HEK293 (cell line): ENCODE data around the gene KANSL3.
A peak's percentile ranks its signal among the peaks of the same experiment; 100 is the strongest.

Experiments
- CTCF ChIA-PET: fragments of 350-600 bp; formaldehyde crosslinking; extraction: SDS; loops from one replicate; lab custom pipeline; 2021; ENCODE audit warnings: antibody characterized with exemption; lab: Yijun Ruan, JAX
- POLR2A ChIA-PET: fragments of 300-600 bp; formaldehyde crosslinking; extraction: SDS; loops from one replicate; lab custom pipeline; 2020; ENCODE audit warnings: antibody characterized with exemption, inconsistent platforms; lab: Yijun Ruan, JAX
- H3K27ac ChIP-seq: fragments of 200-500 bp; sonication (Bioruptor generic); 2 replicates; pipeline ENCODE4 v1.5.1; 2014; ENCODE audit warnings: low read depth, low read length, control low read depth, inconsistent platforms; ENCODE audit errors: extremely low read depth
- H3K36me3 ChIP-seq, 2 experiments: fragments of 200-500 bp in 1 of 2; sonication (Bioruptor generic) in 1 of 2; 1 replicate in 1 of 2; 2 replicates in 1 of 2; pipeline ENCODE4 v1.5.1; 2014 to 2017; ENCODE audit warnings: inconsistent platforms in 2 of 2, low read length in 2 of 2; ENCODE audit not compliant: control insufficient read depth in 2 of 2, insufficient read depth in 1 of 2
- H3K4me1 ChIP-seq: fragments of 200-500 bp; sonication (Bioruptor generic); 2 replicates; pipeline ENCODE4 v1.5.1; 2014; ENCODE audit warnings: mild to moderate bottlenecking, low read length, inconsistent platforms; ENCODE audit not compliant: control insufficient read depth, insufficient read depth
- H3K4me3 ChIP-seq: 2 replicates; pipeline ENCODE4 v1.5.1; 2011; ENCODE audit warnings: low read depth, mild to moderate bottlenecking, control low read depth, low read length, moderate library complexity
- H3K9me3 ChIP-seq: fragments of 200-500 bp; sonication (Bioruptor generic); 2 replicates; pipeline ENCODE4 v1.5.1; 2014; ENCODE audit warnings: low read depth, low read length, inconsistent platforms; ENCODE audit not compliant: control insufficient read depth, insufficient read depth
- BCL6B ChIP-seq: fragments of 450-650 bp; formaldehyde crosslinking; IDR thresholded peaks from 2 replicates; pipeline ENCODE4 v1.5.1; 2017; ENCODE audit warnings: missing biosample characterization, missing genetic modification characterization
- OSR2 ChIP-seq: fragments of 450-650 bp; formaldehyde crosslinking; IDR thresholded peaks from 2 replicates; pipeline ENCODE4 v1.5.1; 2016; ENCODE audit warnings: missing biosample characterization, missing genetic modification characterization
- PRDM6 ChIP-seq: fragments of 450-650 bp; formaldehyde crosslinking; IDR thresholded peaks from 2 replicates; pipeline ENCODE4 v1.5.1; 2017; ENCODE audit warnings: missing biosample characterization, missing genetic modification characterization
- SCRT2 ChIP-seq: fragments of 450-650 bp; formaldehyde crosslinking; IDR thresholded peaks from 2 replicates; pipeline ENCODE4 v1.5.1; 2016; ENCODE audit warnings: missing biosample characterization, missing genetic modification characterization
- SP2 ChIP-seq: fragments of 450-650 bp; formaldehyde crosslinking; IDR thresholded peaks from 2 replicates; pipeline ENCODE4 v1.5.1; 2016; ENCODE audit warnings: missing biosample characterization, missing genetic modification characterization
- WT1 ChIP-seq: fragments of 450-650 bp; formaldehyde crosslinking; IDR thresholded peaks from 2 replicates; pipeline ENCODE4 v1.5.1; 2016; ENCODE audit warnings: missing biosample characterization, missing genetic modification characterization
- ZBTB17 ChIP-seq: fragments of 450-650 bp; formaldehyde crosslinking; IDR thresholded peaks from 2 replicates; pipeline ENCODE4 v1.5.1; 2016; ENCODE audit warnings: missing biosample characterization, missing genetic modification characterization
- ZBTB20 ChIP-seq: fragments of 450-650 bp; formaldehyde crosslinking; IDR thresholded peaks from 2 replicates; pipeline ENCODE4 v1.5.1; 2016; ENCODE audit warnings: missing biosample characterization, missing genetic modification characterization
- ZNF140 ChIP-seq: fragments of 450-650 bp; formaldehyde crosslinking; IDR thresholded peaks from 2 replicates; pipeline ENCODE4 v1.5.1; 2016; ENCODE audit warnings: missing biosample characterization, missing genetic modification characterization
- ZNF266 ChIP-seq: fragments of 450-650 bp; formaldehyde crosslinking; IDR thresholded peaks from 2 replicates; pipeline ENCODE4 v1.5.1; 2016; ENCODE audit warnings: missing biosample characterization, missing genetic modification characterization, low read depth
- ZNF362 ChIP-seq: fragments of 450-650 bp; formaldehyde crosslinking; IDR thresholded peaks from 2 replicates; pipeline ENCODE4 v1.5.1; 2016; ENCODE audit warnings: missing biosample characterization, missing genetic modification characterization
- ZNF394 ChIP-seq: fragments of 450-650 bp; formaldehyde crosslinking; IDR thresholded peaks from 2 replicates; pipeline ENCODE4 v1.5.1; 2016; ENCODE audit warnings: missing biosample characterization, missing genetic modification characterization, mild to moderate bottlenecking, moderate library complexity, borderline replicate concordance
- ZNF426 ChIP-seq: fragments of 450-650 bp; formaldehyde crosslinking; IDR thresholded peaks from 2 replicates; pipeline ENCODE4 v1.5.1; 2017; ENCODE audit warnings: missing biosample characterization, missing genetic modification characterization, mild to moderate bottlenecking, inconsistent platforms, moderate library complexity
- ZNF488 ChIP-seq: fragments of 450-650 bp; formaldehyde crosslinking; IDR thresholded peaks from 2 replicates; pipeline ENCODE4 v1.5.1; 2016; ENCODE audit warnings: missing biosample characterization, missing genetic modification characterization
- ZNF518A ChIP-seq: fragments of 450-650 bp; formaldehyde crosslinking; conservative IDR thresholded peaks from 2 replicates; pipeline ENCODE4 v1.5.1; 2016; ENCODE audit warnings: low read depth, missing biosample characterization, missing genetic modification characterization
- ZNF571 ChIP-seq: fragments of 450-650 bp; formaldehyde crosslinking; IDR thresholded peaks from 2 replicates; pipeline ENCODE4 v1.5.0; 2017; ENCODE audit warnings: missing biosample characterization, missing genetic modification characterization
- ZNF623 ChIP-seq: fragments of 450-650 bp; formaldehyde crosslinking; IDR thresholded peaks from 2 replicates; pipeline ENCODE4 v1.5.1; 2016; ENCODE audit warnings: missing biosample characterization, missing genetic modification characterization
- ZNF626 ChIP-seq: fragments of 450-650 bp; sonication (Bioruptor Pico); formaldehyde crosslinking; IDR thresholded peaks from 2 replicates; pipeline ENCODE4 v1.5.1; 2018; ENCODE audit warnings: missing biosample characterization, missing genetic modification characterization, inconsistent platforms
- ZNF629 ChIP-seq: fragments of 450-650 bp; formaldehyde crosslinking; IDR thresholded peaks from 2 replicates; pipeline ENCODE4 v1.5.1; 2017; ENCODE audit warnings: missing biosample characterization, missing genetic modification characterization
- ZNF645 ChIP-seq: fragments of 450-650 bp; formaldehyde crosslinking; IDR thresholded peaks from 2 replicates; pipeline ENCODE4; 2016; ENCODE audit warnings: missing biosample characterization, missing genetic modification characterization
- ZNF664 ChIP-seq: fragments of 450-650 bp; formaldehyde crosslinking; IDR thresholded peaks from 2 replicates; pipeline ENCODE4 v1.5.1; 2016; ENCODE audit warnings: missing biosample characterization, missing genetic modification characterization

The KANSL3 gene

GRCh38 chr2:96681540-96681939 is 43.4 kb upstream of the KANSL3 start:
- peaks cover 20% of the 10 kb centered on the region for H3K4me1 ChIP-seq
- no peaks in the 10 kb centered on the region for H3K36me3 ChIP-seq
- ChIA-PET POLR2A (no interaction called here), CTCF (interaction anchor here (0.6 kb wide), 1 partner anchor 127 kb away, joined by 3 read pairs; no protein-coding TSS in a partner anchor)
- H3K4me3 ChIP-seq: no peak overlapping the region
- peak; percentile 31; the same call in 1 of the 2 replicates for TF ChIP-seq ZNF623 (tag by site-specific recombination)
- no peak for TF ChIP-seq ZNF488
- peak; percentile 40 for TF ChIP-seq ZNF426
- TF ChIP-seq ZNF266 (tag by site-specific recombination): no peak
- peak; percentile 56; the same call in 1 of the 2 replicates for TF ChIP-seq ZNF394
- TF ChIP-seq ZNF518A (tag by site-specific recombination): peak; percentile 58; the same call in 1 of the 2 replicates
- TF ChIP-seq ZNF140: peak; percentile 5; the same call in 1 of the 2 replicates
- H3K27ac ChIP-seq: no peak overlapping the region
- no peaks in the 10 kb centered on the region for H3K9me3 ChIP-seq

- Histone ChIP-seq H3K27ac (no peak overlapping the region), H3K9me3 (no peaks in the 10 kb centered on the region), H3K4me1 (peaks cover 16% of the 10 kb centered on the region), H3K36me3 (no peaks in the 10 kb centered on the region), H3K4me3 (no peak overlapping the region)
- TF ChIP-seq ZNF629 (no peak), ZNF362 (no peak), BCL6B (no peak), ZNF626 (tag by site-specific recombination) (no peak), ZNF571 (tag by site-specific recombination) (no peak)
- CTCF ChIA-PET: no interaction called here
- POLR2A ChIA-PET: no interaction called here
Measured at GRCh38 chr2:96680561-96681141, 42.5 kb upstream of the KANSL3 start.

GRCh38 chr2:96679848-96680247 is 41.7 kb upstream of the KANSL3 start:
- H3K27ac ChIP-seq: no peak overlapping the region
- CTCF ChIA-PET: no interaction called here
- H3K9me3 ChIP-seq: no peaks in the 10 kb centered on the region
- POLR2A ChIA-PET: no interaction called here
- no peaks in the 10 kb centered on the region for H3K36me3 ChIP-seq
- no peak overlapping the region for H3K4me3 ChIP-seq
- peaks cover 12% of the 10 kb centered on the region for H3K4me1 ChIP-seq
- TF ChIP-seq WT1: peak; percentile 75
- TF ChIP-seq PRDM6: peak; percentile 36; the same call in 1 of the 2 replicates
- TF ChIP-seq OSR2 (tag by site-specific recombination): peak; percentile 84
- peak; percentile 53; the same call in 1 of the 2 replicates for TF ChIP-seq ZBTB17 (tag by site-specific recombination)
- no peak for TF ChIP-seq SP2 (tag by site-specific recombination)
- no peak for TF ChIP-seq ZNF664 (tag by site-specific recombination)
- TF ChIP-seq SCRT2 (tag by site-specific recombination): peak; percentile 87
- TF ChIP-seq ZBTB20: peak; percentile 44; the same call in 1 of the 2 replicates
- TF ChIP-seq ZNF645 (tag by site-specific recombination): no peak
